GM13976 (cell line): ENCODE measurements around the gene DDX17.
A peak's percentile ranks its signal among the peaks of the same experiment; 100 is the strongest.

ENCODE experiments used
- DNase-seq: peaks from one replicate; pipeline ENCODE4 v3.0.0; 2012; ENCODE audit warnings: low spot score
- CTCF ChIP-seq: IDR thresholded peaks from 2 replicates; pipeline ENCODE4 v1.5.1; 2012; ENCODE audit warnings: borderline replicate concordance, mild to moderate bottlenecking; ENCODE audit not compliant: insufficient read depth; ENCODE audit errors: extremely low read depth, missing control alignments, control extremely low read depth
- in situ Hi-C: fragments of 300-500 bp; cut with MboI; formaldehyde crosslinking; loops from one replicate; pipeline ENCODE4 v1.12.0; 2022; ENCODE audit warnings: low sequenced_read_pairs, mixed read lengths, inconsistent platforms; ENCODE audit not compliant: unreplicated experiment

The DDX17 gene

DNA sequence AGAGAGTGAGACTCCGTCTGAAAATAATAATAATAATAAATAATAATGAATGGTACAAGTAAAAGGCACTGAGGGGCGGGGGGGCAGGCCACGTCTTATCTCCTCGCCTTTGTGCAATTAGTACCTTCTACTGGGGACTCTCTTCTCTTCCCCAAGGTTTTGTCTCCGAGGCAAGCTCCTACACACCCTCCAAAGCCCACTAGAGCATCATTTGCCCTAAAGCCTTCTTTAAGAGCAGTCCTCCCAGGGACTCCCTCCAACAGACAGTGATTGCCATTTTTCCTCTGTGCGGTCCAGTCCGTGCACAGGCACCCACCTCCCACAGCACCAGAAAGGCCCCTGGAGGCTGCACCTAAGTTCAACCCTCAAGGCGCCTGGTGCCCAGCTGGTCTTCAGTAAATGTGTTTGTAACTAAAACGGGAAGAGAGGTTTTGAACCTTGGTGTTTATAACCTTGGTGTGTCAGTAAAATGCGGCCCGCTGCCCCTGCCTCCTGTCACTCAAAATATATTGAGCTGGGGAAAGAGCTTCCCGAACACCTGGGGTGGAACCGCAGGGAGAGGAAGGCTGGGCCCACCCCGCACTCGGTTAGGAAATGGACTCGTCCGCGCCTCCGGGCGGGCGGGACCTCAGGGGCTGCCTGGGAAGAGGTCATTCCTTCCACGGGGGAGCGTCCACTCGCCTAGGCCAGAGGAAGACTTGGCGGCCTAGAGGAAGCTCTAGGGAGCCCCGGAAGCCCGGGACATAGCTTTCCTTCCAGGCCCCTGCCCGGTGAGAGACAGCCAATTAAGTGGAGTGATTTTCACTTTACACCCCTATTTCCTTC, 42.9 kb downstream of the DDX17 start:
- DNase-seq: no peak
- in situ Hi-C loops: no loop called here
- no peak for TF ChIP-seq CTCF

DNA sequence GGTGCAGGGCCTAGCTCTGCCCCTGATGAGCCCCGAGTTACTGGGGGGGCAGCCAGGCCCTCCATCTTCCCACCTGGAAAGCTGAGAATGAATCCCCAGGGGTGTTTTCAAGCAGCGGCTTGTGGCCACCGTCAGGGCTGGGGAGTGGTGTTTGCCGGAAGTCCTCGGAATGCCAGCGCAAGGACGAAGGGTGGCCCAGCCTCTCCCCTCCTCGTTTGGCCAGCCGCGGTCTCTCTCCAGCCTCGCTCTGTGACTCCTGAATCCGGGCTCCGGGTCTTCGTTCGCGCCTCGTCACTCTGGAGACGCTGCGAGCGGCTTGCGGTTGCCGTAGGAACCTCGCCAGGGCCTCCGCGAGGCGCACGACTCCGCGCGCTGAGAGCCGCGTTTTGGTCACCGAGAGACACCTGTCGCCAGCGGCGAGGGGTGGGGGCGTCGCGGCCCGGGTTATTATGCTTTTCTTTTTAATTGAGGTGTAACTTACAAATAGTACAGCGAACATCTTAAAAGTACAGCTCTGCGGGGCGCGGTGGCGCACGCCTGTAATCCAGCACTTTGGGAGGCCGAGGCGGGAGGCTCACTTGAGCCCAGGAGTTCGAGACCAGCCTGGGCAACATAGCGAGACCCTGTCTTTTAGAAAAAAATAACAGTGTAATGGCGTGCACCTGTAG, 44.6 kb downstream of the DDX17 start:
- TF ChIP-seq CTCF: no peak
- DNase-seq: peak; percentile 83
- in situ Hi-C loops: no loop called here

DNA sequence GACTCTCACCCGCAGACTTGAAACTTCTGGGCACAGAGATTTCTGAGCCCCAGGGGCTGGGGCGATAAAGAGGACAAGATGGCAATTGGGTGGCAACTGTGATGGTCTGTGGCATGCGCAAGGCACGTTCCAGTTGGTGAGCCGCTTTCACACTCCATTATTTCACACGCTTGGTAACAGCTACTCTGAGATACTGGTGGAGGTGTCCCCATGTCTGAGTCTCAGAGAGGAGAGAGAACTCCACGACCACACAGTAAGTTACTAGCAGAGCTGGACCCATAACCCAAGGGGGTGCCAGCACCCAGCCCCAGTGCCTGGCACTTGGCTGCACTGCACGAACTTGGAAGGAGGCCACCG, 45.1 kb downstream of the DDX17 start:
- in situ Hi-C loops: no loop called here
- DNase-seq: no peak
- TF ChIP-seq CTCF: no peak

- no peak for TF ChIP-seq CTCF
- in situ Hi-C loops: no loop called here
- DNase-seq: no peak
Observed at GRCh38 chr22:38460426-38460840, 45.7 kb downstream of the DDX17 start.

DNA sequence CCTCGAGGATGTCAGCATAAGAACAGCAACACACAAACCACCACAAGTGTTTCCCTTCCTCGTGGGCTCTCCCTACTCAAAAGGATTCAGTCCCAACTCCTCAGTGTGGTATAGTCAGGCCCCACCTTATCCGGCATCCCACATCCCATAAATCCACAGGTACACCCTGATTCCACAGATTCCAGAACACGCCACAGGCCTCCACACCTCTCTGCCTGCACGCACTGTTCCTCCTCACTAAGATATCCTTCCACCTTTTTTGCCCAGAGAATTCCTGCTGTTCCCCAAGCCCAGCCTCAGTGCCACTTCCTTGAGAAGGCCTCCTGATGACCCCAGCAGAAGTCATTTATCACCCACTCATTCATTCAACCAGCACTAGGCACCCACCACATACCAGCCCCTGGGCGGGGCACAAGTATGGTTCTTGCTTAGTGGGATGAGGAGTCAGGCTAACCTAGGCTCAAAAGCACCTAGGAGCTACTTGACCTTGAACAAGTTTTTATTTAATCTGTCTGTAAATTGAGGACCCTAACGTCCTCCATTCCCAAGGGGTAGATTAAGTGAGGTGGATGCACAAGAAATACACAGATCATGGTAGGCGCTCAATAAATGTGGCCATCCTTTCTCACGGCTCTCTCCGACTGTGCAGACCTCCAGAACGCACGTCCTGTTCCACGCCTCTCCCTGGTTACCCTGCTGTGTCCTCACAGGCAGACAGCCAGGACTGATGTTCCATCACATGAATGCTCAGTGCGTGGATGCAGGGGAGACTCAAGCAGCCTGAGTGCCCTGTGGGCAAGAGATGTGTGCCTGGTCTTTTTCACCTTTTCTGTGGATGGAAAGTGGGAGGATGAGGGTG, 49.0 kb downstream of the DDX17 start:
- DNase-seq: no peak
- TF ChIP-seq CTCF: no peak
- in situ Hi-C loops: no loop called here

GRCh38 chr22:38456272-38456835, 49.8 kb downstream of the DDX17 start:
- no peak for TF ChIP-seq CTCF
- in situ Hi-C loops: no loop called here
- no peak for DNase-seq
